ENCODE results near the gene AMER1. TPM values are rescaled to one million over a fixed set of nuclear protein-coding genes. Genes with fewer than 3 reads are reported as not detected.

The AMER1 gene
- total and polyA plus RNA-seq, 9 of the 15 experiments (the other 6 are each of a cell fraction or from before 2014, with no cell fraction given) = 0.29 to 4.6 (median 3.0) TPM

GRCh38 chrX:64188901-64189300 is 16.6 kb downstream of the AMER1 start:
- POLR2A ChIA-PET = no interaction called here
- Histone ChIP-seq H3K4me2 (ENCODE audit: insufficient read depth, low read length) (no peak overlapping the region), H4K20me1 (replicated peaks; ENCODE audit: control insufficient read depth, insufficient read depth, low read length) (no peaks in the 10 kb centered on the region), H3K36me3 (ENCODE audit: control insufficient read depth, insufficient read depth, low read length) (peaks cover 2% of the 10 kb centered on the region; the same call in 1 of the 3 replicates), H3K4me1 (replicated peaks in 1 of 2; ENCODE audit: control insufficient read depth in 2 of 2, insufficient read depth in 2 of 2, low read length in 2 of 2) (no peaks in the 10 kb centered on the region), H3K9me3 (replicated peaks; ENCODE audit: control insufficient read depth, insufficient read depth, low read depth, low read length) (no peaks in the 10 kb centered on the region), H3K4me3 (no peak overlapping the region), H3K27ac (ENCODE audit: extremely low read depth, low read depth, low read length) (no peak overlapping the region), H2AFZ (ENCODE audit: low read depth, low read length) (no peak overlapping the region), H3K9me1 (ENCODE audit: control insufficient read depth, insufficient read depth, low read length) (no peaks in the 10 kb centered on the region), H3K27me3 (ENCODE audit: control insufficient read depth in 2 of 2, insufficient read depth in 2 of 2, low read length in 2 of 2) (no peaks in the 10 kb centered on the region), H3K9ac (ENCODE audit: insufficient read depth in 1 of 2, low read depth in 2 of 2, low read length in 2 of 2) (no peak overlapping the region), H3K79me2 (ENCODE audit: control insufficient read depth, insufficient read depth, low read length) (no peaks in the 10 kb centered on the region)
- BruUV-seq (replicated peaks) = no TSS peak
- 51% methylated on average over 2 of the region's 3 CpGs for WGBS (ENCODE audit: insufficient coverage, low coverage, missing lambda C conversion rate)
- in situ Hi-C loops (cut with MboI) = no loop called here
- CTCF ChIA-PET (ENCODE audit: low intra/inter-chr PET ratio) = no interaction called here
- no peak for FAIRE-seq
- ATAC-seq = no peak
- no peak for DNase-seq (ENCODE audit: extremely low read depth in 1 of 4, low spot score in 3 of 4)
- intact Hi-C loops (cut with micrococcal nuclease) = no loop called here
- TF ChIP-seq RNF2 (IDR thresholded peaks at IDR 0.05) (no peak), MECOM (CRISPR knock-in tag; IDR thresholded peaks at IDR 0.05) (no peak), CC2D1A (IDR thresholded peaks at IDR 0.05) (no peak)

GRCh38 chrX:64187762-64188150 is 17.8 kb downstream of the AMER1 start:
- DNase-seq (ENCODE audit: extremely low read depth in 1 of 4, low spot score in 3 of 4) = no peak
- FAIRE-seq = no peak
- intact Hi-C loops (cut with micrococcal nuclease) (no loop called here), in situ Hi-C loops (cut with MboI) (no loop called here)
- Histone ChIP-seq H4K20me1 (replicated peaks; ENCODE audit: control insufficient read depth, insufficient read depth, low read length) (no peaks in the 10 kb centered on the region), H3K36me3 (ENCODE audit: control insufficient read depth, insufficient read depth, low read length) (peaks cover 2% of the 10 kb centered on the region; the same call in 1 of the 3 replicates), H3K79me2 (ENCODE audit: control insufficient read depth, insufficient read depth, low read length) (no peaks in the 10 kb centered on the region), H3K4me2 (ENCODE audit: insufficient read depth, low read length) (no peak overlapping the region), H3K27ac (ENCODE audit: extremely low read depth, low read depth, low read length) (no peak overlapping the region), H3K27me3 (ENCODE audit: control insufficient read depth in 2 of 2, insufficient read depth in 2 of 2, low read length in 2 of 2) (no peaks in the 10 kb centered on the region), H2AFZ (ENCODE audit: low read depth, low read length) (no peak overlapping the region), H3K9me1 (ENCODE audit: control insufficient read depth, insufficient read depth, low read length) (no peaks in the 10 kb centered on the region), H3K9ac (ENCODE audit: insufficient read depth in 1 of 2, low read depth in 2 of 2, low read length in 2 of 2) (no peak overlapping the region), H3K4me3 (no peak overlapping the region), H3K9me3 (replicated peaks; ENCODE audit: control insufficient read depth, insufficient read depth, low read depth, low read length) (no peaks in the 10 kb centered on the region), H3K4me1 (replicated peaks in 1 of 2; ENCODE audit: control insufficient read depth in 2 of 2, insufficient read depth in 2 of 2, low read length in 2 of 2) (no peaks in the 10 kb centered on the region)
- POLR2A ChIA-PET = interaction anchor here (0.9 kb wide), 1 partner anchor 9 kb away, joined by 3 read pairs; no protein-coding TSS in a partner anchor
- no peak for ATAC-seq
- BruUV-seq (replicated peaks) = no TSS peak
- CTCF ChIA-PET (ENCODE audit: low intra/inter-chr PET ratio) = no interaction called here
- TF ChIP-seq NFE2 (IDR thresholded peaks at IDR 0.05; ENCODE audit: low read depth) = no peak
- TF ChIP-seq GTF3C2 (IDR thresholded peaks at IDR 0.05; ENCODE audit: borderline replicate concordance, extremely low read depth, insufficient read length) = no peak
- TF ChIP-seq STAT5A (IDR thresholded peaks at IDR 0.05; ENCODE audit: borderline replicate concordance, low read length) = no peak
- no peak for TF ChIP-seq ZBTB8A (IDR thresholded peaks at IDR 0.05; ENCODE audit: partially characterized antibody)
- no peak for TF ChIP-seq ESRRA (IDR thresholded peaks at IDR 0.05; ENCODE audit: borderline replicate concordance, low read depth)
- TF ChIP-seq BDP1 (IDR thresholded peaks at IDR 0.05; ENCODE audit: insufficient read depth, insufficient read length) = no peak
- no peak for TF ChIP-seq ZMIZ1 (IDR thresholded peaks at IDR 0.05; ENCODE audit: low read depth in 2 of 2, low read length in 2 of 2)
- TF ChIP-seq HNRNPLL (IDR thresholded peaks at IDR 0.05; ENCODE audit: low read depth, low read length, poor library complexity, severe bottlenecking) = no peak
- no peak for TF ChIP-seq TAF7 (tag; IDR thresholded peaks at IDR 0.05)

Data from K562 (cell line).